Pancreas (tissue), 10 donors: ENCODE measurements around the gene MPC2. TPM values are rescaled to one million over a fixed set of nuclear protein-coding genes. Genes with fewer than 3 reads are reported as not detected.

Experiments used
- ATAC-seq, 4 donors: fragments of 200-7000 bp; cut with Tn5 transposase; one replicate each; pipeline versions ENCODE4 v1.8.0 to v1.9.1; 2020; ENCODE audit warnings: mild to moderate bottlenecking in 4 of 4, moderate library complexity in 4 of 4
- DNase-seq, 6 donors: peaks; one replicate each; pipeline ENCODE4 v3.0.0-alpha.2; 2020
- FAIRE-seq: peaks from 2 replicates; lab custom pipeline; 2012; peaks lifted over from hg19 to GRCh38; lab: Jason Lieb, UNC
- H3K27ac ChIP-seq, 4 donors: fragments of 200-600 bp; sonication (generic); 1 replicate in 3 of 4; 2 replicates in 1 of 4; pipeline versions ENCODE4 v1.5.0 to v1.8.0; 2020
- H3K27me3 ChIP-seq, 4 donors: fragments of 200-600 bp; one replicate each; pipeline ENCODE4 v1.8.0; 2021
- H3K36me3 ChIP-seq, 3 donors: fragments of 200-600 bp; sonication (generic) in 1 of 3; one replicate each; pipeline versions ENCODE4 v1.5.0 to v1.8.0; 2020 to 2021
- H3K4me1 ChIP-seq, 3 donors: fragments of 200-600 bp; one replicate each; pipeline ENCODE4 v1.8.0; 2021
- H3K4me3 ChIP-seq, 4 donors: fragments of 200-600 bp; sonication (generic) in 2 of 4; one replicate each; pipeline versions ENCODE4 v1.5.0 to v1.8.0; 2020 to 2021
- H3K9me3 ChIP-seq, 4 donors: fragments of 200-600 bp; one replicate each; pipeline ENCODE4 v1.8.0; 2021
- CTCF ChIP-seq, 4 donors: fragments of 200-600 bp; sonication (generic) in 3 of 4; IDR thresholded peaks; one replicate each; pipeline versions ENCODE4 v1.5.0 to v1.8.0; 2021; ENCODE audit warnings: antibody characterized with exemption in 4 of 4
- WGBS, 2 donors: extraction: QIAGEN DNeasy Blood & Tissue Kit; methylation state at CpG; one replicate each; pipeline ENCODE4 v1.1.7; 2013; 5-methylcytosine and 5-hydroxymethylcytosine counted together
- intact Hi-C, 3 donors: fragments of 100-400 bp; cut with DNase I; formaldehyde crosslinking; loops; one replicate each; pipeline versions ENCODE4 v1.11.1 to v1.14.2; 2022
- polyA plus RNA-seq, 2 donors: library from polyadenylated mRNA; stranded (reverse); fragments of 200-250 nt; gene quantifications; one replicate each; pipeline ENCODE4 v1.2.3, GENCODE V29; 2013
- total RNA-seq, 6 donors: library from RNA; stranded (reverse); fragmentation: NEBNext Ultra II Directional in 4 of 6; extraction: Animal tissue kit (Norgen Biotek cat#: 25700) in 4 of 6; gene quantifications; one replicate each; pipeline versions ENCODE4 v1.2.1 to v1.2.4, GENCODE V29; 2021 to 2023
- donor health status: healthy with polysubstance abuse.
- donor health status: DM: no; HTN: no; CAD: no; lungs with moderate emphysema.
- donor health status: DM: no; HTN: no; CAD: no.
- donor health status: control.
- donor health status: control.
- donor health status: Bipolar disorder and iron deficiency.
- donor health status: DM: yes; HTN: yes; CAD: no.
- donor health status: DM: no; HTN: no; CAD: no.
- donor health status: DM: no; HTN: no; CAD: no.
- donor health status: DM: yes; HTN: yes; CAD: no.

Gene MPC2
- total and polyA plus RNA-seq, 8 donors, result 25.5 to 72.5 (median 40.2) TPM

GRCh38 chr1:167936068-167936929, 573 bp downstream of the MPC2 start, which contains the start of gene DCAF6:
Gene DCAF6, plus strand, starts transcription at chr1:167936683. Its CDS starts 229 bp downstream, at chr1:167936912.
- Histone ChIP-seq H3K27ac (peak within 1 kb of the TSS; percentile 89 to 97 (median 96)), H3K36me3 (no peaks in the 10 kb centered on the region), H3K9me3 (no peaks in the 10 kb centered on the region), H3K27me3 (no peaks in the 10 kb centered on the region), H3K4me1 (peaks cover 0 to 26% (median 10%) of the 10 kb centered on the region in 3 donors), H3K4me3 (peak within 1 kb of the TSS; percentile 75 to 84 (median 81))
- no peak for TF ChIP-seq CTCF (IDR thresholded peaks at IDR 0.05)
- DNase-seq (peak; percentile 87 to 98 (median 98)), ATAC-seq (peak; percentile 87 to 94 (median 91)), FAIRE-seq (no peak)
- 0% methylated on average over 49 to 58 of the region's 58 CpGs for WGBS, 2 donors
- intact Hi-C loops, result no loop called here

DNA sequence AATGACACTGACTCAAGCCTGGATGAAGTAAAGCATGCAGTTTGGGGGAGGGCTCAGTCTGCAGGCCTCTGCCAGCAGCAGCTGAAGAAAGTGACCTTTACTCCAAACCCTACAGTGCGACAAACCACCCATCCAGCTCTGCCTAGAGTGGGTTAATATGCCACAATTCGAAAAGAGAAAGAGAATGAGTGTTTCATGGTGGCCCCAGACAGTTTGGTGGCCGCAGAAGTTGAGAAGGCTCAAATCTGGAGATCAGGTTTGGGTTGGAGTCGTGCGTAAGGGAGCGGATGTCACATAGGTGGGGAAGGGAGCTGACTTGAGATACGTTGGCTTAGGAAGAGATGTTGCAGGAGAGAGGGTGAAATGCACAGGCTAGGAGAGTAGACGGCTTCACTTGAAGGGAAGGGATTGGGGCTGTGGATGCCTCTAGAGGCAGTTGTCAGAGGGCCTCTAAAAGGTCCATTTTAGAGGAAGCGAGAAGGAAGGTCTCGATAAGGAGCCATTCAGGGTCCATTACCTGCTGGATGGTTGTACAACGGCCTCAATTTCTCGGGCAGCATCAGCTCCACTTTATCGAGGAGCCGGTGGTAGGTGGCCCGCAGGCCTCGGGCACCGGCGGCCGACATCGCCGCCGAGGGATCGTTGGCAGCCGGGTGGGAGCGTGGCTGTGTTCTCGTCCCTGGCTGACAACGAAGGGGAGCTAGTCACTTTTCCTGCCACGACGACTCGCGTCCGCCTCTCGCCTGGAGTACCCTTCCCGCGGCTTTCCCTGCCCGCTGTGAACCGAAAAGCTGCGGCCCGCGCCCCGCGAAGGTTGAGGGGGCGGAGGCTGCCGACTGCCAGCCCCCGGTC, 1.4 kb downstream of the MPC2 start:
- peaks cover 0 to 26% (median 10%) of the 10 kb centered on the region in 3 donors for H3K4me1 ChIP-seq
- WGBS, 2 donors, result 0% methylated on average over 39 to 45 of the region's 45 CpGs
- H3K4me3 ChIP-seq, result peak overlapping the region; percentile 65 to 83 (median 76)
- FAIRE-seq (no peak), ATAC-seq (peak; percentile 8 to 19 (median 10)), DNase-seq (peak in 3 of 6 donors; percentile 26 to 94 (median 35))
- no peak for TF ChIP-seq CTCF (IDR thresholded peaks at IDR 0.05)
- intact Hi-C loops, result no loop called here
- H3K27ac ChIP-seq, result peak overlapping the region; percentile 89 to 97 (median 96)
- H3K9me3 ChIP-seq, result no peaks in the 10 kb centered on the region
- no peaks in the 10 kb centered on the region for H3K27me3 ChIP-seq
- H3K36me3 ChIP-seq, result no peaks in the 10 kb centered on the region

DNA sequence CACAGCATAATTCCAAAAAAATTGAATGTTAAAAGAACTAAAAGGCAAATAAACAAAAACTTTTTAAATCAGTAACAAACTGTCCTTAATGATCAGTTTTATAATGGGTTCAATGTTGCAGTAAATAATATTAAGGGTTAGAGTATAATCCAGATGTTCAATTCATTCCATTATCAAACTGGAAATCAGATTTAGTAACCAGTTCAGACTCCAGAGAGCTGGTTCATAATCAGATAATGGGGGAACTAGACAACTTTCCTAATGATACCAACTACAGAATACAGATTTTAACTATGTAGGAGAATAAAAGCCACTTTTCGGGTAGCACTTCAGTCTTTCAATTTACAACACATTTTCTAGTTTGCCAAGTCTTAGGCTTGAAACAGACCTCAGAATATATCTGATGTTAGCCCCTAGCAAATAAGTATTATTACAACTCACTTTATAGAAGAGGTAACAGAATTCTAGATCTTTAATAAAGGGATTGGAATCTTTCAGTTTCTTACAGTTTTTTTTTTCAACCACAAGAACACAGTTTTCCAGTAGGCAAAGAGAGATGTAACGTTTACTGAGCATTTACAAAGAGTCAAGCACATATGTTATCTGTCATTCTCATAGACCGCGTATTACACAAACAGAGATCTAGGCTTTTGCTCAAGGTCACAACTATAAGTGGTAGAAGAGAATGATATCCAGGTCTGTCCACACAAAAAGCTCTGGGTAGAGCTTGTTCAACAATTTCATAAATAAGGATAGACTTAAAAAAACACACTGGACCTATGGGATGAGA, 2.3 kb downstream of the MPC2 start:
- DNase-seq (no peak), ATAC-seq (no peak), FAIRE-seq (peak; percentile 13)
- intact Hi-C loops, result no loop called here
- H3K27me3 ChIP-seq, result no peaks in the 10 kb centered on the region
- H3K9me3 ChIP-seq, result no peaks in the 10 kb centered on the region
- no peaks in the 10 kb centered on the region for H3K36me3 ChIP-seq
- no peak for TF ChIP-seq CTCF (IDR thresholded peaks at IDR 0.05)
- peak overlapping the region; percentile 89 to 97 (median 96) for H3K27ac ChIP-seq
- peak overlapping the region; percentile 65 to 83 (median 76) for H3K4me3 ChIP-seq
- WGBS, 2 donors, result 4 to 5% methylated on average over 4 of the region's 4 CpGs
- peaks cover 0 to 26% (median 10%) of the 10 kb centered on the region in 3 donors for H3K4me1 ChIP-seq

- intact Hi-C loops, result no loop called here
- ATAC-seq, result no peak
- Histone ChIP-seq H3K27ac (peak overlapping the region in 2 of 4 donors; percentile 97), H3K4me1 (peaks cover 0 to 22% (median 11%) of the 10 kb centered on the region in 3 donors), H3K36me3 (no peaks in the 10 kb centered on the region), H3K27me3 (no peaks in the 10 kb centered on the region), H3K9me3 (no peaks in the 10 kb centered on the region), H3K4me3 (peak overlapping the region in 2 of 4 donors; percentile 79 to 83)
- 33 to 36% methylated on average over 4 of the region's 4 CpGs for WGBS, 2 donors
- FAIRE-seq, result no peak
- no peak for DNase-seq
- no peak for TF ChIP-seq CTCF (IDR thresholded peaks at IDR 0.05)
Observed at GRCh38 chr1:167933788-167934187, 3.1 kb downstream of the MPC2 start.
